ENCODE data around the gene CNPY3.

The CNPY3 gene

GRCh38 chr6:42925248-42925857 lies 3.9 kb upstream of the CNPY3 start:
- no peak for DNase-seq (ENCODE audit: low spot score)
- TF ChIP-seq, protein P1, sequence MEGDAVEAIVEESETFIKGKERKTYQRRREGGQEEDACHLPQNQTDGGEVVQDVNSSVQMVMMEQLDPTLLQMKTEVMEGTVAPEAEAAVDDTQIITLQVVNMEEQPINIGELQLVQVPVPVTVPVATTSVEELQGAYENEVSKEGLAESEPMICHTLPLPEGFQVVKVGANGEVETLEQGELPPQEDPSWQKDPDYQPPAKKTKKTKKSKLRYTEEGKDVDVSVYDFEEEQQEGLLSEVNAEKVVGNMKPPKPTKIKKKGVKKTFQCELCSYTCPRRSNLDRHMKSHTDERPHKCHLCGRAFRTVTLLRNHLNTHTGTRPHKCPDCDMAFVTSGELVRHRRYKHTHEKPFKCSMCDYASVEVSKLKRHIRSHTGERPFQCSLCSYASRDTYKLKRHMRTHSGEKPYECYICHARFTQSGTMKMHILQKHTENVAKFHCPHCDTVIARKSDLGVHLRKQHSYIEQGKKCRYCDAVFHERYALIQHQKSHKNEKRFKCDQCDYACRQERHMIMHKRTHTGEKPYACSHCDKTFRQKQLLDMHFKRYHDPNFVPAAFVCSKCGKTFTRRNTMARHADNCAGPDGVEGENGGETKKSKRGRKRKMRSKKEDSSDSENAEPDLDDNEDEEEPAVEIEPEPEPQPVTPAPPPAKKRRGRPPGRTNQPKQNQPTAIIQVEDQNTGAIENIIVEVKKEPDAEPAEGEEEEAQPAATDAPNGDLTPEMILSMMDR (IDR thresholded peaks at IDR 0.05; ENCODE audit: extremely low read depth, missing control alignments) = no peak

- DNase-seq (ENCODE audit: low spot score) = peak; percentile 85
- TF ChIP-seq, protein P1 (IDR thresholded peaks at IDR 0.05; ENCODE audit: extremely low read depth, missing control alignments) = no peak
Observed at GRCh38 chr6:42929821-42930360, 611 bp downstream of the CNPY3 start.

DNA sequence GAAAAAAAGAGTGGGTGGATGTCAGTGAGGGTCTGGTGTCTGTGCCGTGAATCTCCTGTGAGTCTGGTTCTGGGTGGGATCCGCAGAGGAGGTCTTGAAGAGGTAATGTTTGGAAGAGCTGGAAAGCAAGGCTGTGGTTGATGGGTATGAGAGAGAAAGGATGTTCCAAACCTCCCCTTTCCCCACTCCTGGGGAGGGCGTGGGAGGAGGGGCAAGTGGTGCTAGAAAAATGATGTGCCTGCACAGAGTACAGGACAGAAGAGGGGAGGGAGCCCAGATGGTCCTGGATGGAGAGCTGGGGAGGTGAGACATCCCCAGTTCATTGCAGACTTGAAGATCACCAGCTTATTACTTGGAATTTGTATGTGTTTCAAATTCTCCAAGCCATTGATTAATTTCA lies 3.1 kb downstream of the CNPY3 start:
- DNase-seq (ENCODE audit: low spot score) = no peak
- TF ChIP-seq, protein P1 (IDR thresholded peaks at IDR 0.05; ENCODE audit: extremely low read depth, missing control alignments) = no peak

DNA sequence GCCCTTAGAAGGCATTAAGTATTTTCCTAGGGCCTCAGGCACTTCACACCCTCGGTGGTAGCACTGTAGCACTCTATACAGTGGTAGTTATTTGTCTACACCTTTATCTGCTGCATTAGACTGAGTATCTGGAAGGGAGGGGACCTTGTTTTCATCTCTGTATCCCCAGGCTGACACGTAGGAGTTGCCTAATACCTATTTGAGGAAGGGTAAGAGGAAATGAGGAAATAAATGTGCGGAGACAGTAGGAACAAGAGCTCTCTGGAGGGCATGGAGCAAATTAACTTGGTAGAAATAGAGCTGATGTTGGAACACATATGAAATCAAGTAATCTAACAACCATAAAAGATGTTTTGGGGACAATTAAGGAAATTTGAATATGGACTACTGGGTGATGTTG lies 3.9 kb downstream of the CNPY3 start:
- TF ChIP-seq, protein P1 (IDR thresholded peaks at IDR 0.05; ENCODE audit: extremely low read depth, missing control alignments) = no peak
- no peak for DNase-seq (ENCODE audit: low spot score)

DNA sequence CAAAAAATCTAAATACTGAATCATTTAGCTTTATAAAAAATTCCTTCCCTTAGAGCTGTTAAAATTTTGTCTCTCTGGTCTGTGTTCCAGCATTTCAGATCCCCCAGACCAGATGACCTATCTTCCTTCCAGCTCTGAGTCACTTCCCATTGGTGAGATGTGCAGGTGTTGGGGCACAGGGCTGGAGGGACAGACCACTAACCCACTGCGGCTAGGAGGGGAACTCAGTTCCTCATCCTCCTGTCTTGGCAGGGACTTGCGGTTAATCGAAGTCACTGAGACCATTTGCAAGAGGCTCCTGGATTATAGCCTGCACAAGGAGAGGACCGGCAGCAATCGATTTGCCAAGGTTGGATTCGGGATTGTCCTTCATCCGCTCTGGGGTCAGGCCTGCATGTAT lies 6.0 kb downstream of the CNPY3 start:
- TF ChIP-seq, protein P1 (IDR thresholded peaks at IDR 0.05; ENCODE audit: extremely low read depth, missing control alignments) = no peak
- DNase-seq (ENCODE audit: low spot score) = no peak

DNA sequence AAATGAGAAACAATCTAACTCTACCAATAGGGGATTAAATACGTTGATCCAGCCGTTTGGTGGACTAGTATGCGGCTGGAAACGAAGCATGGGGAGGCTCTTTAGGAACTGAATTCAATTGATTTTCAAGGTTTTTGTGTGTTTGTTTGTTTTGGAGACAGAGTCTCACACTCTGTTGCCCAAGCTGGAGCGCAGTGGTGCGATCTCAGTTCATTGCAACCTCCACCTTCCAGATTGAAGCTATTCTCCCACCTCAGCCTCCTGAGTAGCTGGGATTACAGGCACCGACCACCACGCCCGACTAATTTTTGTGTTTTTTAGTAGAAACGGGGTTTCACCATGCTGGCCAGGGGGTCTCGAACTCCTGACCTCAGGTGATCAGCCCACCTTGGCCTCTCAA lies 7.1 kb downstream of the CNPY3 start:
- DNase-seq (ENCODE audit: low spot score) = no peak
- TF ChIP-seq, protein P1 (IDR thresholded peaks at IDR 0.05; ENCODE audit: extremely low read depth, missing control alignments) = no peak

DNA sequence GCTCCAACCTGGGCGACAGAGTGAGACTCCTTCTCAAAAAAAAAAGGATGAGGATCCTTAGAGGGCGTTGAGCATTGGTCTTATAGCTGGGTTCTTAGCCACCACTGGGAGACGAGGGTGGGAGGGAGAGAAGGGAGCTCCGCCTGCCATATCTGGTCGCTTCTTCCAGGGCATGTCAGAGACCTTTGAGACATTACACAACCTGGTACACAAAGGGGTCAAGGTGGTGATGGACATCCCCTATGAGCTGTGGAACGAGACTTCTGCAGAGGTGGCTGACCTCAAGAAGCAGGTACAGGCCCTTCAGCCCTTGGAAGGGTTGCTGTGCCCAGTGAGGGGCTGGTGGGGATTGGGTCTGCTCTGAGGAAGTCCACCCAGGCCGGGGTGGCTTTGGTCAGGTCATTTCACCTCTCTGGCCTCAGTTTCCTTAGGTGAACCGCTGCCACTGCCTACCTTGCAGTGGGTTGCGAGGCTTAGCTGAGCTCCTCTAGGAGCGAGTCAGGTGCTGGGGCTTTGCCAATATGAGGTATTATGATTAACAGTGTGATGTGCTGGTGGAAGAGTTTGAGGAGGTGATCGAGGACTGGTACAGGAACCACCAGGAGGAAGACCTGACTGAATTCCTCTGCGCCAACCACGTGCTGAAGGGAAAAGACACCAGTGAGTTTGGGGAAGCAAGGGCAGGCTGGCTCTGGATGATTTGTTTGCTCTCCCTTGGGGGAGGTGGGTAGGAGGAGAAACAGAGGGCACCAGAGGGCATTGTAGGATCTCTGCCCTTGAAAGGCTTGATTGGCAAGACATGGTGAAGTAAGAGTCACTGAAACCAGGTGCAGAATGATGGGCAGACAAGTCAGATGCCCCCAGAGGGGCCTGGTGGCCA lies 8.5 kb downstream of the CNPY3 start:
- DNase-seq (ENCODE audit: low spot score) = no peak
- TF ChIP-seq, protein P1 (IDR thresholded peaks at IDR 0.05; ENCODE audit: extremely low read depth, missing control alignments) = no peak
